ENCODE data around the gene ARHGAP4.

DNA sequence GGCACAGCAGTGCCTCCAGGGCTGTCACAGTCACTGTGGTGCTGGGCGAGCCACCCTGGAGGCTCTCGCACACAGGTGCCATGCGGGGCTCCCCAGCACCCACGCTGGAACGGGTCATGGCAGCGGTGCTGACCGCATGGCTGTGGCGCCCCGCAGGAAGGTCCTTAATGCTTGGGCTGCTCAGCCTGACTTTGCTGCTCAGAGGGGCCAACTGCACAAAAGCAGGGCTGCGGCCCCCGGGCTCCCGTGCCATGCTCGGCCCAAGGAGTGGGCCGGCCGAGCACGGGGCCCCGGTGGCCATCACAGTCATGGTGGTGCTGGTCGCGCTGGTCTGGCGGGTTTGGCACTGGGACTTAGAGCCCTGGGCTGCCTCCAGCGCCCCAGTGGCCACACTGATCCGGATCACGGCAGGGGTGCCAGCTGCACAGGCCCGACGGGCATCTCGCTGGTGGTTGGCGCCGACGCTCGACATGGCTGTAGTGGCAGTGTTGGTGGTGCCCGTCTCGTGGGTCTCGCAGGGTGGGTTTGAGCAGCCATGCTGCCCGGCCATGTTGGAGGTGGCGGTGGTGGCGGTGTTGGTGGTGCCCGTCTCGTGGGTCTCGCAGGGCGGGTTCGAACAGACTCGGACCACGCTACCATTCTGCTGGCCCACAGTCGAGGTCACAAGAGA, 28.6 kb upstream of the ARHGAP4 start:
- TF ChIP-seq, protein P1, sequence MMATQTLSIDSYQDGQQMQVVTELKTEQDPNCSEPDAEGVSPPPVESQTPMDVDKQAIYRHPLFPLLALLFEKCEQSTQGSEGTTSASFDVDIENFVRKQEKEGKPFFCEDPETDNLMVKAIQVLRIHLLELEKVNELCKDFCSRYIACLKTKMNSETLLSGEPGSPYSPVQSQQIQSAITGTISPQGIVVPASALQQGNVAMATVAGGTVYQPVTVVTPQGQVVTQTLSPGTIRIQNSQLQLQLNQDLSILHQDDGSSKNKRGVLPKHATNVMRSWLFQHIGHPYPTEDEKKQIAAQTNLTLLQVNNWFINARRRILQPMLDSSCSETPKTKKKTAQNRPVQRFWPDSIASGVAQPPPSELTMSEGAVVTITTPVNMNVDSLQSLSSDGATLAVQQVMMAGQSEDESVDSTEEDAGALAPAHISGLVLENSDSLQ (IDR thresholded peaks at IDR 0.05) = no peak
- TF ChIP-seq CTBP1 (IDR thresholded peaks at IDR 0.05; ENCODE audit: borderline replicate concordance) (no peak), TARDBP (IDR thresholded peaks at IDR 0.05) (no peak), SUZ12 (IDR thresholded peaks at IDR 0.05) (no peak), ELF4 (IDR thresholded peaks at IDR 0.05) (no peak), FOXK2 (IDR thresholded peaks at IDR 0.05) (no peak)

Data from HEK293T (cell line).